Osteocyte (in vitro differentiated cells): ENCODE measurements around the gene NBDY. TPM values are rescaled to one million over a fixed set of nuclear protein-coding genes. Genes with fewer than 3 reads are reported as not detected.
A peak's percentile ranks its signal among the peaks of the same experiment; 100 is the strongest.
"Not testable (repeated sequence)": the region's sequence is repeated elsewhere in the genome, so short reads cannot be mapped to it uniquely, and the experiment has no call there.

ENCODE experiments used
- DNase-seq: peaks from one replicate; pipeline ENCODE4 v3.0.0; 2021; ENCODE audit warnings: mixed read lengths; ENCODE audit not compliant: unreplicated experiment; ENCODE audit errors: extremely low spot score
- H3K27ac Mint-ChIP-seq: one replicate; pipeline ENCODE4 v1.8.0; 2021; ENCODE audit warnings: mild to moderate bottlenecking, mixed read lengths; ENCODE audit not compliant: unreplicated experiment
- H3K27me3 Mint-ChIP-seq: one replicate; pipeline ENCODE4 v1.8.0; 2021; ENCODE audit warnings: mixed read lengths; ENCODE audit not compliant: unreplicated experiment
- H3K36me3 Mint-ChIP-seq: one replicate; pipeline ENCODE4 v1.8.0; 2021; ENCODE audit warnings: mixed read lengths; ENCODE audit not compliant: unreplicated experiment
- H3K4me1 Mint-ChIP-seq: one replicate; pipeline ENCODE4 v1.8.0; 2021; ENCODE audit warnings: mixed read lengths; ENCODE audit not compliant: unreplicated experiment
- H3K4me3 Mint-ChIP-seq: one replicate; pipeline ENCODE4 v1.8.0; 2021; ENCODE audit warnings: mild to moderate bottlenecking, moderate library complexity, mixed read lengths; ENCODE audit not compliant: unreplicated experiment
- H3K9me3 Mint-ChIP-seq: one replicate; pipeline ENCODE4 v1.8.0; 2021; ENCODE audit warnings: mixed read lengths; ENCODE audit not compliant: unreplicated experiment
- total RNA-seq: library from RNA; stranded (reverse); gene quantifications from 2 replicates; pipeline ENCODE4 v1.2.1, GENCODE V29; 2021
- TF ChIP-seq, protein P1 (sequence below): fragments of 200-600 bp; sonication (generic); IDR thresholded peaks from 2 replicates; pipeline ENCODE4 v1.5.0; 2021; ENCODE audit warnings: antibody characterized with exemption, mild to moderate bottlenecking, moderate library complexity

The NBDY gene
- total RNA-seq, 1 donor from 2014 or later, result 61.1 TPM

- H3K9me3 Mint-ChIP-seq, result peaks cover 27% of the 10 kb centered on the region
- H3K27ac Mint-ChIP-seq, result no peak overlapping the region
- no peaks in the 10 kb centered on the region for H3K27me3 Mint-ChIP-seq
- DNase-seq, result no peak
- peaks cover 10% of the 10 kb centered on the region for H3K36me3 Mint-ChIP-seq
- TF ChIP-seq, protein P1, sequence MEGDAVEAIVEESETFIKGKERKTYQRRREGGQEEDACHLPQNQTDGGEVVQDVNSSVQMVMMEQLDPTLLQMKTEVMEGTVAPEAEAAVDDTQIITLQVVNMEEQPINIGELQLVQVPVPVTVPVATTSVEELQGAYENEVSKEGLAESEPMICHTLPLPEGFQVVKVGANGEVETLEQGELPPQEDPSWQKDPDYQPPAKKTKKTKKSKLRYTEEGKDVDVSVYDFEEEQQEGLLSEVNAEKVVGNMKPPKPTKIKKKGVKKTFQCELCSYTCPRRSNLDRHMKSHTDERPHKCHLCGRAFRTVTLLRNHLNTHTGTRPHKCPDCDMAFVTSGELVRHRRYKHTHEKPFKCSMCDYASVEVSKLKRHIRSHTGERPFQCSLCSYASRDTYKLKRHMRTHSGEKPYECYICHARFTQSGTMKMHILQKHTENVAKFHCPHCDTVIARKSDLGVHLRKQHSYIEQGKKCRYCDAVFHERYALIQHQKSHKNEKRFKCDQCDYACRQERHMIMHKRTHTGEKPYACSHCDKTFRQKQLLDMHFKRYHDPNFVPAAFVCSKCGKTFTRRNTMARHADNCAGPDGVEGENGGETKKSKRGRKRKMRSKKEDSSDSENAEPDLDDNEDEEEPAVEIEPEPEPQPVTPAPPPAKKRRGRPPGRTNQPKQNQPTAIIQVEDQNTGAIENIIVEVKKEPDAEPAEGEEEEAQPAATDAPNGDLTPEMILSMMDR, result no peak
- H3K4me3 Mint-ChIP-seq, result no peak overlapping the region
- peaks cover 15% of the 10 kb centered on the region for H3K4me1 Mint-ChIP-seq
These were observed 18.0 kb downstream of the NBDY start for GRCh38 chrX:56746996-56747395.

GRCh38 chrX:56751071-56751470, 22.0 kb downstream of the NBDY start:
- H3K27me3 Mint-ChIP-seq, result no peaks in the 10 kb centered on the region
- peaks cover 10% of the 10 kb centered on the region for H3K36me3 Mint-ChIP-seq
- H3K27ac Mint-ChIP-seq, result no peak overlapping the region
- H3K4me3 Mint-ChIP-seq, result no peak overlapping the region
- H3K9me3 Mint-ChIP-seq, result peaks cover 22% of the 10 kb centered on the region
- peaks cover 10% of the 10 kb centered on the region for H3K4me1 Mint-ChIP-seq
- DNase-seq, result no peak
- TF ChIP-seq, protein P1, result no peak

GRCh38 chrX:56757327-56757726, 28.3 kb downstream of the NBDY start:
- DNase-seq, result no peak
- H3K4me1 Mint-ChIP-seq, result peaks cover 1% of the 10 kb centered on the region
- H3K27me3 Mint-ChIP-seq, result no peaks in the 10 kb centered on the region
- no peak overlapping the region for H3K27ac Mint-ChIP-seq
- H3K36me3 Mint-ChIP-seq, result peaks cover 8% of the 10 kb centered on the region
- no peak overlapping the region for H3K4me3 Mint-ChIP-seq
- peaks cover 12% of the 10 kb centered on the region for H3K9me3 Mint-ChIP-seq
- TF ChIP-seq, protein P1, result no peak

GRCh38 chrX:56758456-56758855, 29.4 kb downstream of the NBDY start:
- Mint-ChIP-seq H3K27me3 (no peaks in the 10 kb centered on the region), H3K4me3 (no peak overlapping the region), H3K27ac (no peak overlapping the region), H3K4me1 (peaks cover 1% of the 10 kb centered on the region), H3K9me3 (peaks cover 11% of the 10 kb centered on the region), H3K36me3 (peaks cover 6% of the 10 kb centered on the region)
- peak; percentile 77 for DNase-seq
- TF ChIP-seq, protein P1, result no peak

DNA sequence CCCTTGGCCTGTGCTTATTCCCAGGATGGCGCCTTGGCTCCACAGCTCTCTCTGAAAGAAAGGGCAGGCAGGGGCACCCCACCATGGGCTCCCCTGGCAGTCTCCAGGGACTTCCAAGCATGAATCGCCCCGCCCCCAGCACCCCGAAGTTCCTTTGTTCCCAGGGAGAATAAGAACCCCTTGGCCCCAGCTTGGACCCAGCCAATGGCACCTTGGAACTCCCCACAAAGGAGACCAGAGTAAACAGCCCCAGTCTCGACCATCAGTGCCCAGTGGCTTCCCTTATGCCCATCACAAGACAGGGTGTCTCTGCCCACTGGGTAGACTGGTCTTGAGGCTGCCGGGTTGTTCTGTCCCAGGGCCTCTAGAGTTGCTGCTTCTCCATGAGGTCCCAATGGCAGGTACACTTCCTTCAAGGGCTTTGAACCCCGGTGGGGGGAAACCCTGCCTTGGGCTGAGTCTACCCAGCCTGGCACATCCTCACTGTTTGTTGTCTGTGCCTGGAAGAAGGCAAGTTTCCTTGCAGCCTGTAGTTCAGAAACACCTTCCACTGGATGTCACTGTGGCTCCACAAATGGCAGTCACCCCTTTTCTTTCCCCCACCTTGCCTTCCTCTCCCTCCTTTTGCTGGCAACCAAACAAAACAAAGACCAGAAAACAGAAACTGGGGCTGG, 30.8 kb downstream of the NBDY start:
- peak; percentile 79 for DNase-seq
- H3K27me3 Mint-ChIP-seq, result no peaks in the 10 kb centered on the region
- H3K36me3 Mint-ChIP-seq, result no peaks in the 10 kb centered on the region
- H3K9me3 Mint-ChIP-seq, result no peaks in the 10 kb centered on the region
- no peak overlapping the region for H3K27ac Mint-ChIP-seq
- TF ChIP-seq, protein P1, result no peak
- H3K4me1 Mint-ChIP-seq, result peaks cover 2% of the 10 kb centered on the region
- no peak overlapping the region for H3K4me3 Mint-ChIP-seq

GRCh38 chrX:56760410-56761124, 31.5 kb downstream of the NBDY start:
- not testable (repeated sequence) for H3K9me3 Mint-ChIP-seq, H3K4me3 Mint-ChIP-seq, DNase-seq, H3K27ac Mint-ChIP-seq, H3K36me3 Mint-ChIP-seq, H3K4me1 Mint-ChIP-seq, H3K27me3 Mint-ChIP-seq
